GM13976 (cell line): ENCODE results near the gene WDR70.
"Not testable (repeated sequence)": the region's sequence is repeated elsewhere in the genome, so short reads cannot be mapped to it uniquely, and the experiment has no call there.

Experiments
- DNase-seq: peaks from one replicate; pipeline ENCODE4 v3.0.0; 2012; ENCODE audit warnings: low spot score
- CTCF ChIP-seq: IDR thresholded peaks from 2 replicates; pipeline ENCODE4 v1.5.1; 2012; ENCODE audit warnings: borderline replicate concordance, mild to moderate bottlenecking; ENCODE audit not compliant: insufficient read depth; ENCODE audit errors: extremely low read depth, missing control alignments, control extremely low read depth
- in situ Hi-C: fragments of 300-500 bp; cut with MboI; formaldehyde crosslinking; loops from one replicate; pipeline ENCODE4 v1.12.0; 2022; ENCODE audit warnings: low sequenced_read_pairs, mixed read lengths, inconsistent platforms; ENCODE audit not compliant: unreplicated experiment

The WDR70 gene

GRCh38 chr5:37664551-37664950 is 285.4 kb downstream of the WDR70 start:
- in situ Hi-C loops = no loop called here
- DNase-seq = no peak
- TF ChIP-seq CTCF = no peak

- DNase-seq = no peak
- TF ChIP-seq CTCF = no peak
- in situ Hi-C loops = no loop called here
Observed at GRCh38 chr5:37665272-37665671, 286.2 kb downstream of the WDR70 start.

- DNase-seq = no peak
- in situ Hi-C loops = no loop called here
- TF ChIP-seq CTCF = no peak
Observed at GRCh38 chr5:37665889-37666288, 286.8 kb downstream of the WDR70 start.

- in situ Hi-C loops = no loop called here
- no peak for DNase-seq
- TF ChIP-seq CTCF = no peak
Observed at GRCh38 chr5:37667430-37667829, 288.3 kb downstream of the WDR70 start.

GRCh38 chr5:37667846-37668245 is 288.7 kb downstream of the WDR70 start:
- in situ Hi-C loops = no loop called here
- no peak for DNase-seq
- no peak for TF ChIP-seq CTCF

GRCh38 chr5:37668524-37669047 is 289.5 kb downstream of the WDR70 start:
- TF ChIP-seq CTCF = no peak
- in situ Hi-C loops = no loop called here
- no peak for DNase-seq

- DNase-seq, in situ Hi-C loops: not testable (repeated sequence)
Observed at GRCh38 chr5:37672118-37672588, 293.0 kb downstream of the WDR70 start.

- DNase-seq, in situ Hi-C loops: not testable (repeated sequence)
Observed at GRCh38 chr5:37674361-37674760, 295.2 kb downstream of the WDR70 start.

- in situ Hi-C loops, DNase-seq: not testable (repeated sequence)
Observed at GRCh38 chr5:37679326-37679725, 300.2 kb downstream of the WDR70 start.

GRCh38 chr5:37679903-37680302 is 300.8 kb downstream of the WDR70 start:
- DNase-seq, in situ Hi-C loops: not testable (repeated sequence)
